GM23338 (cell line): ENCODE results near the gene USP6NL.

ENCODE experiments used
- CREB1 ChIP-seq: fragments of 250-450 bp; sonication (Bioruptor Pico); IDR thresholded peaks from 2 replicates; pipeline ENCODE4 v1.5.0; 2020; ENCODE audit warnings: low read depth, mild to moderate bottlenecking, moderate library complexity
- CTCF ChIP-seq, 2 experiments: fragments of 200-600 bp in 1 of 2; sonication (generic) in 1 of 2; conservative IDR thresholded peaks; 2 replicates each; pipeline versions ENCODE4 v1.5.1 to v1.6.1; 2016 to 2017; ENCODE audit warnings: antibody characterized with exemption in 2 of 2, low read depth in 2 of 2, mild to moderate bottlenecking in 2 of 2, moderate library complexity in 1 of 2
- EZH2 ChIP-seq: fragments of 200-600 bp; sonication (generic); IDR thresholded peaks from one replicate; pipeline ENCODE4 v1.8.0; 2017; ENCODE audit warnings: antibody characterized with exemption, mild to moderate bottlenecking, low read depth; ENCODE audit not compliant: unreplicated experiment
- POLR2AphosphoS5 ChIP-seq: IDR thresholded peaks from 2 replicates; pipeline ENCODE4 v1.6.1; 2016; ENCODE audit warnings: antibody characterized with exemption, low read depth
- ZNF331 ChIP-seq: fragments of 250-450 bp; sonication (Bioruptor Pico); IDR thresholded peaks from 2 replicates; pipeline ENCODE4 v1.5.0; 2020; ENCODE audit warnings: low read depth, mild to moderate bottlenecking, moderate library complexity

- TF ChIP-seq EZH2: no peak
- TF ChIP-seq CREB1 (CRISPR knock-in tag): no peak
- no peak for TF ChIP-seq POLR2AphosphoS5
- TF ChIP-seq ZNF331 (CRISPR knock-in tag): no peak
- TF ChIP-seq CTCF (conservative IDR thresholded peaks at IDR 0.05; ENCODE audit: low read depth in 2 of 2): no peak
Measured at GRCh38 chr10:11654659-11655058, 43.2 kb upstream of the USP6NL start.
